HCT116 (cell line): ENCODE measurements around the gene MYO3B. TPM values are rescaled to one million over a fixed set of nuclear protein-coding genes. Genes with fewer than 3 reads are reported as not detected.

ENCODE experiments used
- ATAC-seq: fragments of 200-7000 bp; cut with Tn5 transposase; 2 replicates; pipeline ENCODE4 v1.9.1; 2020; ENCODE audit warnings: mild to moderate bottlenecking, moderate library complexity
- BruUV-seq: library from RNA; stranded (reverse); fragments of 400-500 nt; replicated peaks from 2 replicates; lab custom pipeline; 2021; lab: Mats Ljungman, UMichigan
- CTCF ChIA-PET: fragments of 300-600 bp; sonication (Branson Sonifier 250); formaldehyde crosslinking; loops from one replicate; lab custom pipeline; 2021; ENCODE audit warnings: antibody characterized with exemption; lab: Charles Lee
- POLR2A ChIA-PET: fragments of 300-600, 350-600 bp; sonication (Branson Sonifier 250); formaldehyde crosslinking; loops from one replicate; lab custom pipeline; 2021; ENCODE audit warnings: antibody characterized with exemption; lab: Charles Lee
- RAD21 ChIA-PET, 2 experiments: fragments of 300-600 bp; sonication (Branson Sonifier 250); formaldehyde crosslinking; loops; one replicate each; lab custom pipeline; 2023; ENCODE audit warnings: low total read pairs in 2 of 2; ENCODE audit not compliant: uncharacterized antibody in 2 of 2, unreplicated experiment in 2 of 2, low non-redundant PET in 1 of 2; lab: Charles Lee
- DNase-seq: peaks from one replicate; pipeline ENCODE4 v3.0.0-alpha.2; 2010; ENCODE audit warnings: low read depth, low spot score
- H2AFZ ChIP-seq: fragments of 200-600 bp; shearing (Covaris generic), sonication (generic); 2 replicates; pipeline ENCODE4 v1.6.1; 2017; ENCODE audit warnings: low read depth, mixed run types, mixed read lengths, antibody characterized with exemption, low read length; ENCODE audit not compliant: poor library complexity, severe bottlenecking
- H3K27ac ChIP-seq: 2 replicates; pipeline ENCODE4 v1.5.1; 2012; ENCODE audit warnings: low read depth, low read length
- H3K27me3 ChIP-seq: fragments of 200-600 bp; sonication (generic); 2 replicates; pipeline ENCODE4 v1.6.1; 2016; ENCODE audit warnings: mixed run types, low read length, mixed read lengths; ENCODE audit not compliant: insufficient read depth
- H3K36me3 ChIP-seq, 2 experiments: fragments of 200-500 bp in 1 of 2; fragments of 200-600 bp in 1 of 2; sonication (Bioruptor generic) in 1 of 2; sonication (generic) in 1 of 2; 2 replicates each; pipeline versions ENCODE4 v1.5.1 to v1.6.1; 2014 to 2016; ENCODE audit warnings: low read length in 2 of 2, inconsistent platforms in 1 of 2, mixed read lengths in 1 of 2, mixed run types in 1 of 2; ENCODE audit not compliant: insufficient read depth in 2 of 2, control insufficient read depth in 1 of 2
- H3K4me1 ChIP-seq, 2 experiments: fragments of 200-600 bp in 1 of 2; sonication (generic) in 1 of 2; 2 replicates each; pipeline versions ENCODE4 v1.5.1 to v1.6.1; 2012 to 2017; ENCODE audit warnings: low read length in 2 of 2, inconsistent platforms in 1 of 2, mild to moderate bottlenecking in 1 of 2, mixed read lengths in 1 of 2, mixed run types in 1 of 2, moderate library complexity in 1 of 2; ENCODE audit not compliant: insufficient read depth in 2 of 2, control insufficient read depth in 1 of 2
- H3K4me2 ChIP-seq: fragments of 200-600 bp; sonication (generic); 2 replicates; pipeline ENCODE4 v1.6.1; 2017; ENCODE audit warnings: mixed run types, low read length, mixed read lengths
- H3K4me3 ChIP-seq, 2 experiments: fragments of 200-600 bp in 1 of 2; sonication (generic) in 1 of 2; replicated peaks in 1 of 2; 2 replicates each; pipeline ENCODE4 v1.5.1; 2011 to 2016; ENCODE audit warnings: low read length in 2 of 2, control low read depth in 1 of 2, low read depth in 1 of 2, mild to moderate bottlenecking in 1 of 2, mixed read lengths in 1 of 2, mixed run types in 1 of 2
- H3K79me2 ChIP-seq: fragments of 200-600 bp; sonication (generic); 2 replicates; pipeline ENCODE4 v1.6.1; 2017; ENCODE audit warnings: mild to moderate bottlenecking, mixed run types, low read length, moderate library complexity, mixed read lengths; ENCODE audit not compliant: insufficient read depth
- H3K9ac ChIP-seq: fragments of 200-600 bp; sonication (generic); 2 replicates; pipeline ENCODE4 v1.6.1; 2016; ENCODE audit warnings: low read length, mixed read lengths
- H3K9me2 ChIP-seq: fragments of 200-600 bp; sonication (generic), shearing (Covaris generic); 2 replicates; pipeline ENCODE4 v1.6.1; 2017; ENCODE audit warnings: mixed run types, mild to moderate bottlenecking, moderate library complexity; ENCODE audit not compliant: insufficient read depth
- H3K9me3 ChIP-seq, 2 experiments: fragments of 200-500 bp in 1 of 2; fragments of 200-600 bp in 1 of 2; sonication (Bioruptor generic) in 1 of 2; sonication (generic) in 1 of 2; 2 replicates each; pipeline ENCODE4 v1.6.1; 2014 to 2017; ENCODE audit warnings: low read length in 2 of 2, mixed read lengths in 2 of 2, inconsistent platforms in 1 of 2, low read depth in 1 of 2, mild to moderate bottlenecking in 1 of 2, mixed run types in 1 of 2, moderate library complexity in 1 of 2; ENCODE audit not compliant: control insufficient read depth in 1 of 2, insufficient read depth in 1 of 2
- H4K20me1 ChIP-seq: fragments of 200-600 bp; sonication (generic), shearing (Covaris generic); 2 replicates; pipeline ENCODE4 v1.6.1; 2017; ENCODE audit warnings: mixed run types, mild to moderate bottlenecking, moderate library complexity; ENCODE audit not compliant: insufficient read depth
- ATF3 ChIP-seq: IDR thresholded peaks from 2 replicates; pipeline ENCODE4 v1.6.1; 2012
- CBX3 ChIP-seq: IDR thresholded peaks from 2 replicates; pipeline ENCODE4 v1.6.1; 2012; ENCODE audit warnings: low read depth
- CEBPB ChIP-seq: IDR thresholded peaks from 2 replicates; pipeline ENCODE4 v1.6.1; 2012; ENCODE audit warnings: low read depth
- CTCF ChIP-seq, 3 experiments: fragments of 200-600 bp in 1 of 3; sonication (generic) in 1 of 3; IDR thresholded peaks in 2 of 3; conservative IDR thresholded peaks in 1 of 3; 2 replicates each; pipeline ENCODE4 v1.5.1; 2012 to 2017; ENCODE audit warnings: low read depth in 2 of 3, low read length in 2 of 3, antibody characterized with exemption in 1 of 3, borderline replicate concordance in 1 of 3, control low read depth in 1 of 3, mild to moderate bottlenecking in 1 of 3, mixed read lengths in 1 of 3, mixed run types in 1 of 3, moderate library complexity in 1 of 3; ENCODE audit not compliant: insufficient read depth in 1 of 3
- ELF1 ChIP-seq: IDR thresholded peaks from 2 replicates; pipeline ENCODE4 v1.6.1; 2012; ENCODE audit warnings: low read depth, borderline replicate concordance
- EZH2 ChIP-seq: fragments of 200-600 bp; sonication (generic); IDR thresholded peaks from 2 replicates; pipeline ENCODE4 v1.6.1; 2017; ENCODE audit warnings: antibody characterized with exemption, mixed run types
- EZH2phosphoT487 ChIP-seq: fragments of 200-600 bp; IDR thresholded peaks from 2 replicates; pipeline ENCODE4 v1.6.1; 2018; ENCODE audit warnings: antibody characterized with exemption, borderline replicate concordance
- FOSL1 ChIP-seq: IDR thresholded peaks from 2 replicates; pipeline ENCODE4 v1.6.1; 2012; ENCODE audit warnings: low read depth
- JUND ChIP-seq: IDR thresholded peaks from 2 replicates; pipeline ENCODE4 v1.6.1; 2012
- MAX ChIP-seq: IDR thresholded peaks from 2 replicates; pipeline ENCODE4 v1.6.1; 2012
- POLR2A ChIP-seq: IDR thresholded peaks from 2 replicates; pipeline ENCODE4 v1.7.0; 2011; ENCODE audit warnings: borderline replicate concordance; ENCODE audit not compliant: insufficient read depth, insufficient read length; ENCODE audit errors: extremely low read depth
- POLR2AphosphoS5 ChIP-seq: IDR thresholded peaks from 2 replicates; pipeline ENCODE4 v1.6.1; 2011; ENCODE audit warnings: mild to moderate bottlenecking, low read depth, low read length, moderate library complexity
- RAD21 ChIP-seq: IDR thresholded peaks from 2 replicates; pipeline ENCODE4 v1.6.1; 2012; ENCODE audit warnings: low read depth, mild to moderate bottlenecking
- REST ChIP-seq: IDR thresholded peaks from 2 replicates; pipeline ENCODE4 v1.6.1; 2012; ENCODE audit warnings: low read depth
- SIN3A ChIP-seq: IDR thresholded peaks from 2 replicates; pipeline ENCODE4 v1.6.1; 2012; ENCODE audit warnings: low read depth
- SRF ChIP-seq: IDR thresholded peaks from 2 replicates; pipeline ENCODE4 v1.6.1; 2012; ENCODE audit warnings: low read depth
- TCF7L2 ChIP-seq: IDR thresholded peaks from 2 replicates; pipeline ENCODE4 v1.7.0; 2011; ENCODE audit warnings: borderline replicate concordance, inconsistent platforms; ENCODE audit not compliant: insufficient read depth, insufficient read length; ENCODE audit errors: extremely low read depth
- ZBTB33 ChIP-seq: IDR thresholded peaks from 2 replicates; pipeline ENCODE4 v1.6.1; 2011; ENCODE audit warnings: mild to moderate bottlenecking, low read length, moderate library complexity; ENCODE audit not compliant: insufficient replicate concordance; ENCODE audit errors: extremely low read depth
- ZFX ChIP-seq: fragments of 450-650 bp; IDR thresholded peaks from 2 replicates; pipeline ENCODE4 v1.6.1; 2017
- ZNF274 ChIP-seq: fragments of 200-500 bp; sonication (Bioruptor generic); IDR thresholded peaks from 2 replicates; pipeline ENCODE4 v1.6.1; 2014; ENCODE audit warnings: mild to moderate bottlenecking, low read depth, low read length, inconsistent platforms
- intact Hi-C: fragments of 100-400 bp; cut with micrococcal nuclease; formaldehyde crosslinking; loops from 2 replicates; pipeline ENCODE4 v1.10.0; 2022
- total RNA-seq: library from RNA; stranded (reverse); gene quantifications from one replicate; pipeline ENCODE4 v1.2.1, GENCODE V29; 2021; ENCODE audit not compliant: unreplicated experiment

MYO3B gene
- total RNA-seq, 1 experiment from 2014 or later = not detected

- intact Hi-C loops = no loop called here
- no peaks in the 10 kb centered on the region for H3K9me3 ChIP-seq
- TF ChIP-seq TCF7L2 = no peak
- TF ChIP-seq CTCF (IDR thresholded peaks at IDR 0.05 in 2 of 3, conservative IDR thresholded peaks at IDR 0.05 in 1 of 3; ENCODE audit: borderline replicate concordance in 1 of 3, insufficient read depth in 1 of 3, low read depth in 2 of 3, low read length in 2 of 3) = no peak
- TF ChIP-seq FOSL1 = no peak
- TF ChIP-seq ZBTB33 = no peak
- TF ChIP-seq SRF = no peak
- TF ChIP-seq POLR2AphosphoS5 = no peak
- TF ChIP-seq EZH2phosphoT487 = no peak
- no peak for TF ChIP-seq EZH2
- no peak for TF ChIP-seq SIN3A
- no peak for TF ChIP-seq ELF1
- TF ChIP-seq ZFX = no peak
- no peak for TF ChIP-seq ZNF274
- TF ChIP-seq REST = no peak
- TF ChIP-seq MAX = no peak
- TF ChIP-seq ATF3 = no peak
- TF ChIP-seq POLR2A = no peak
- TF ChIP-seq CEBPB = no peak
- no peak for TF ChIP-seq JUND
- no peak for TF ChIP-seq RAD21
- no peak for TF ChIP-seq CBX3
- TF ChIP-seq, all 23 proteins: peak for 0
- POLR2A ChIA-PET = no interaction called here
- no peak overlapping the region for H3K4me3 ChIP-seq
- H3K27ac ChIP-seq = no peak overlapping the region
- no peaks in the 10 kb centered on the region for H3K9me2 ChIP-seq
- RAD21 ChIA-PET = no interaction called here
- no peak overlapping the region for H3K4me2 ChIP-seq
- no peaks in the 10 kb centered on the region for H4K20me1 ChIP-seq
- no peak overlapping the region for H2AFZ ChIP-seq
- no TSS peak for BruUV-seq
- no peak overlapping the region for H3K9ac ChIP-seq
- ATAC-seq (no peak), DNase-seq (no peak)
- no peaks in the 10 kb centered on the region for H3K27me3 ChIP-seq
- no peaks in the 10 kb centered on the region for H3K79me2 ChIP-seq
- H3K4me1 ChIP-seq = no peaks in the 10 kb centered on the region
- CTCF ChIA-PET = no interaction called here
- no peaks in the 10 kb centered on the region for H3K36me3 ChIP-seq
Measured at GRCh38 chr2:170463206-170463537, 285.2 kb downstream of the MYO3B start.
